HCT116 (cell line): ENCODE data around the gene SNRNP27. TPM values are rescaled to one million over a fixed set of nuclear protein-coding genes. Genes with fewer than 3 reads are reported as not detected.
A peak's percentile ranks its signal among the peaks of the same experiment; 100 is the strongest.

Source experiments
- ATAC-seq: fragments of 200-7000 bp; cut with Tn5 transposase; 2 replicates; pipeline ENCODE4 v1.9.1; 2020; ENCODE audit warnings: mild to moderate bottlenecking, moderate library complexity
- Bru-seq: library from RNA; stranded (reverse); fragments of 400-500 nt; gene quantifications from one replicate; lab custom pipeline; 2021; lab: Mats Ljungman, UMichigan
- BruChase-seq, 2 experiments: library from RNA; stranded (reverse); fragments of 400-500 nt; gene quantifications; one replicate each; lab custom pipeline; 2021; lab: Mats Ljungman, UMichigan
- BruUV-seq: library from RNA; stranded (reverse); fragments of 400-500 nt; replicated peaks from 2 replicates; lab custom pipeline; 2021; lab: Mats Ljungman, UMichigan
- CTCF ChIA-PET: fragments of 300-600 bp; sonication (Branson Sonifier 250); formaldehyde crosslinking; loops from one replicate; lab custom pipeline; 2021; ENCODE audit warnings: antibody characterized with exemption; lab: Charles Lee
- POLR2A ChIA-PET: fragments of 300-600, 350-600 bp; sonication (Branson Sonifier 250); formaldehyde crosslinking; loops from one replicate; lab custom pipeline; 2021; ENCODE audit warnings: antibody characterized with exemption; lab: Charles Lee
- RAD21 ChIA-PET, 2 experiments: fragments of 300-600 bp; sonication (Branson Sonifier 250); formaldehyde crosslinking; loops; one replicate each; lab custom pipeline; 2023; ENCODE audit warnings: low total read pairs in 2 of 2; ENCODE audit not compliant: uncharacterized antibody in 2 of 2, unreplicated experiment in 2 of 2, low non-redundant PET in 1 of 2; lab: Charles Lee
- DNase-seq: peaks from one replicate; pipeline ENCODE4 v3.0.0-alpha.2; 2010; ENCODE audit warnings: low read depth, low spot score
- H2AFZ ChIP-seq: fragments of 200-600 bp; shearing (Covaris generic), sonication (generic); 2 replicates; pipeline ENCODE4 v1.6.1; 2017; ENCODE audit warnings: low read depth, mixed run types, mixed read lengths, antibody characterized with exemption, low read length; ENCODE audit not compliant: poor library complexity, severe bottlenecking
- H3K27ac ChIP-seq: 2 replicates; pipeline ENCODE4 v1.5.1; 2012; ENCODE audit warnings: low read depth, low read length
- H3K27me3 ChIP-seq: fragments of 200-600 bp; sonication (generic); 2 replicates; pipeline ENCODE4 v1.6.1; 2016; ENCODE audit warnings: mixed run types, low read length, mixed read lengths; ENCODE audit not compliant: insufficient read depth
- H3K36me3 ChIP-seq, 2 experiments: fragments of 200-500 bp in 1 of 2; fragments of 200-600 bp in 1 of 2; sonication (Bioruptor generic) in 1 of 2; sonication (generic) in 1 of 2; 2 replicates each; pipeline versions ENCODE4 v1.5.1 to v1.6.1; 2014 to 2016; ENCODE audit warnings: low read length in 2 of 2, inconsistent platforms in 1 of 2, mixed read lengths in 1 of 2, mixed run types in 1 of 2; ENCODE audit not compliant: insufficient read depth in 2 of 2, control insufficient read depth in 1 of 2
- H3K4me1 ChIP-seq, 2 experiments: fragments of 200-600 bp in 1 of 2; sonication (generic) in 1 of 2; 2 replicates each; pipeline versions ENCODE4 v1.5.1 to v1.6.1; 2012 to 2017; ENCODE audit warnings: low read length in 2 of 2, inconsistent platforms in 1 of 2, mild to moderate bottlenecking in 1 of 2, mixed read lengths in 1 of 2, mixed run types in 1 of 2, moderate library complexity in 1 of 2; ENCODE audit not compliant: insufficient read depth in 2 of 2, control insufficient read depth in 1 of 2
- H3K4me2 ChIP-seq: fragments of 200-600 bp; sonication (generic); 2 replicates; pipeline ENCODE4 v1.6.1; 2017; ENCODE audit warnings: mixed run types, low read length, mixed read lengths
- H3K4me3 ChIP-seq, 2 experiments: fragments of 200-600 bp in 1 of 2; sonication (generic) in 1 of 2; replicated peaks in 1 of 2; 2 replicates each; pipeline ENCODE4 v1.5.1; 2011 to 2016; ENCODE audit warnings: low read length in 2 of 2, control low read depth in 1 of 2, low read depth in 1 of 2, mild to moderate bottlenecking in 1 of 2, mixed read lengths in 1 of 2, mixed run types in 1 of 2
- H3K79me2 ChIP-seq: fragments of 200-600 bp; sonication (generic); 2 replicates; pipeline ENCODE4 v1.6.1; 2017; ENCODE audit warnings: mild to moderate bottlenecking, mixed run types, low read length, moderate library complexity, mixed read lengths; ENCODE audit not compliant: insufficient read depth
- H3K9ac ChIP-seq: fragments of 200-600 bp; sonication (generic); 2 replicates; pipeline ENCODE4 v1.6.1; 2016; ENCODE audit warnings: low read length, mixed read lengths
- H3K9me2 ChIP-seq: fragments of 200-600 bp; sonication (generic), shearing (Covaris generic); 2 replicates; pipeline ENCODE4 v1.6.1; 2017; ENCODE audit warnings: mixed run types, mild to moderate bottlenecking, moderate library complexity; ENCODE audit not compliant: insufficient read depth
- H3K9me3 ChIP-seq, 2 experiments: fragments of 200-500 bp in 1 of 2; fragments of 200-600 bp in 1 of 2; sonication (Bioruptor generic) in 1 of 2; sonication (generic) in 1 of 2; 2 replicates each; pipeline ENCODE4 v1.6.1; 2014 to 2017; ENCODE audit warnings: low read length in 2 of 2, mixed read lengths in 2 of 2, inconsistent platforms in 1 of 2, low read depth in 1 of 2, mild to moderate bottlenecking in 1 of 2, mixed run types in 1 of 2, moderate library complexity in 1 of 2; ENCODE audit not compliant: control insufficient read depth in 1 of 2, insufficient read depth in 1 of 2
- H4K20me1 ChIP-seq: fragments of 200-600 bp; sonication (generic), shearing (Covaris generic); 2 replicates; pipeline ENCODE4 v1.6.1; 2017; ENCODE audit warnings: mixed run types, mild to moderate bottlenecking, moderate library complexity; ENCODE audit not compliant: insufficient read depth
- CBX3 ChIP-seq: IDR thresholded peaks from 2 replicates; pipeline ENCODE4 v1.6.1; 2012; ENCODE audit warnings: low read depth
- ELF1 ChIP-seq: IDR thresholded peaks from 2 replicates; pipeline ENCODE4 v1.6.1; 2012; ENCODE audit warnings: low read depth, borderline replicate concordance
- POLR2A ChIP-seq: IDR thresholded peaks from 2 replicates; pipeline ENCODE4 v1.7.0; 2011; ENCODE audit warnings: borderline replicate concordance; ENCODE audit not compliant: insufficient read depth, insufficient read length; ENCODE audit errors: extremely low read depth
- POLR2AphosphoS5 ChIP-seq: IDR thresholded peaks from 2 replicates; pipeline ENCODE4 v1.6.1; 2011; ENCODE audit warnings: mild to moderate bottlenecking, low read depth, low read length, moderate library complexity
- RAD21 ChIP-seq: IDR thresholded peaks from 2 replicates; pipeline ENCODE4 v1.6.1; 2012; ENCODE audit warnings: low read depth, mild to moderate bottlenecking
- SP1 ChIP-seq: IDR thresholded peaks from 2 replicates; pipeline ENCODE4 v1.6.1; 2012; ENCODE audit warnings: low read depth
- SRF ChIP-seq: IDR thresholded peaks from 2 replicates; pipeline ENCODE4 v1.6.1; 2012; ENCODE audit warnings: low read depth
- YY1 ChIP-seq: IDR thresholded peaks from 2 replicates; pipeline ENCODE4 v1.6.1; 2011; ENCODE audit warnings: low read length, low read depth, moderate library complexity, mild to moderate bottlenecking; ENCODE audit not compliant: insufficient replicate concordance; ENCODE audit errors: extremely low read depth
- ZFX ChIP-seq: fragments of 450-650 bp; IDR thresholded peaks from 2 replicates; pipeline ENCODE4 v1.6.1; 2017
- intact Hi-C: fragments of 100-400 bp; cut with micrococcal nuclease; formaldehyde crosslinking; loops from 2 replicates; pipeline ENCODE4 v1.10.0; 2022
- long read RNA-seq: library from polyadenylated mRNA; unstranded; transcript quantifications from one replicate; pipeline ENCODE4 v2.0.0, GENCODE V29; 2021; ENCODE audit not compliant: unreplicated experiment
- polyA plus RNA-seq: library from polyadenylated mRNA; unstranded; fragments of >200 nt; gene quantifications from 2 replicates; pipeline ENCODE4 v1.2.1, GENCODE V29; 2012; ENCODE audit warnings: missing spikeins
- total RNA-seq: library from RNA; stranded (reverse); gene quantifications from one replicate; pipeline ENCODE4 v1.2.1, GENCODE V29; 2021; ENCODE audit not compliant: unreplicated experiment
- TF ChIP-seq, protein P1 (sequence below): IDR thresholded peaks from 2 replicates; pipeline ENCODE4 v1.6.1; 2012; ENCODE audit warnings: low read depth

The SNRNP27 gene, protein sequence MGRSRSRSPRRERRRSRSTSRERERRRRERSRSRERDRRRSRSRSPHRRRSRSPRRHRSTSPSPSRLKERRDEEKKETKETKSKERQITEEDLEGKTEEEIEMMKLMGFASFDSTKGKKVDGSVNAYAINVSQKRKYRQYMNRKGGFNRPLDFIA
- total RNA-seq (44.4 TPM), Bru-seq, nascent RNA (percentile 83 among the genes with signal in this experiment), BruChase-seq, experiment 1, labeled RNA remaining after a 6-hour chase (percentile 89 among the genes with signal in this experiment), BruChase-seq, experiment 2, labeled RNA remaining after a 2-hour chase (percentile 80 among the genes with signal in this experiment)
- polyA plus RNA-seq: 25.6 and 27.5 TPM in 2 replicates
- long read RNA-seq, transcript SNRNP27-201 (6 exons, 1,802 nt): major isoform, 42 of 47 reads
- long read RNA-seq, partial matches to known transcripts: 2 of 47 reads
- long read RNA-seq, other reads (novel, unspliced or antisense): 0 of 47 reads

DNA sequence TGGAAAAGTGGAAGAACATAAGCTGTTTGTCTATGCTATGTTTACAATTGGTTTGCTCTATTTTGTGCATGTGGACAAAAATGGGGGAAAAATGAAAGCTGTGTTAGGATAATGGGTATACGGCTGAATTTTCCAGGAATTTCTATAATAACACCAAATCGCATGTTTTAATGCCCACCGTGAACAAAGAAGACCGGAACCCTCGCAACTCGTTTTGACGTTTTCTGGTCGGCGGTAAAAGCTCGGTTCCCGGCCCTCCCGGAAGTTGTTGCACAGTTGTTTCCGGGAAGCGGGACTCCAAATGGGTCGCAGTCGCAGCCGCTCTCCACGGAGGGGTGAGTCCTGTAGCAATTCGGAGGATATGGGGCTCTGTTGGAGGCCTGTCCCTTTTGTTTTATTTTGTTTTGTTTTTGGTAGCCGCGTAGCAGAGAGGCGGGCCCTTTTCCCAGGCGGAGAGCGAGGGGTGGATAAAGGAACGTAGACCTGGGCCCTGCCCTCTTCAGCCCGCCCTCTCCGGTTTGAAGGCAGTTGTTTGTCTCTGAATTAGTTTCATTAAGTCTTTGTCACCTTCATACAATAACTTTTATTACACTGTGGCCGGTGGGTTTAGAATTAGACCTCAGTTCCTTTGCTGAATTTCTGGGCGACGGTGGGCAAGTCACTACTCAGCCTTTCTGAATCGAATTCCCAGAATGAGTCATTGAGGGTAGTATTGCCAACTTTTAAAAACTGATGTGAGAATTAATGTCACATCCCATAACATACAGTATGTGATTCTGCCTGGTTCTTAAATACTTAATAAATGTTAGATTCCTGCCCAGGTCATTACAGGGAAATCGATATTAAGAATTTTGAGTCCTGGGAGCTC is at the start of gene SNRNP27:
SNRNP27 (plus strand) TSS at position 273 of the 868 bp plus-strand sequence; CDS start at position 302, 29 bp downstream.
- Histone ChIP-seq H3K4me2 (peak within 1 kb of the TSS; percentile 80), H3K4me1 (peaks cover 10 to 12% of the 10 kb centered on the region in 2 experiments), H3K4me3 (peak within 1 kb of the TSS; percentile 71 to 89), H3K27me3 (no peaks in the 10 kb centered on the region), H4K20me1 (no peaks in the 10 kb centered on the region), H3K9me2 (no peaks in the 10 kb centered on the region), H3K79me2 (peaks cover 27% of the 10 kb centered on the region), H3K27ac (peak within 1 kb of the TSS; percentile 63), H3K36me3 (peaks cover 3 to 19% of the 10 kb centered on the region in 2 experiments; a peak in 3 of 4 replicates), H2AFZ (peak within 1 kb of the TSS; percentile 99), H3K9me3 (no peaks in the 10 kb centered on the region), H3K9ac (peak within 1 kb of the TSS; percentile 76)
- peak; percentile 90 for ATAC-seq
- POLR2A ChIA-PET: interaction anchor here (0.9 to 1.0 kb wide), 2 partner anchors 20 to 21 kb away, joined by 3 to 4 read pairs; partner anchors contain the start of gene MXD1
- RAD21 ChIA-PET: interaction anchor here (0.7 to 1.3 kb wide), 2 partner anchors 169 kb away, joined by 3 to 4 read pairs; no protein-coding TSS in a partner anchor
- DNase-seq: peak; percentile 67
- TF ChIP-seq CBX3 (no peak), ZFX (peak; percentile 80), SRF (peak; percentile 42), ELF1 (peak; percentile 36; the same call in 1 of the 2 replicates), POLR2A (no peak), RAD21 (0 out of 2 replicates have a peak, but pooled peaks have one; percentile 1), POLR2AphosphoS5 (peak; percentile 85), SP1 (peak; percentile 74), YY1 (peak; percentile 82)
- TF ChIP-seq, protein P1, sequence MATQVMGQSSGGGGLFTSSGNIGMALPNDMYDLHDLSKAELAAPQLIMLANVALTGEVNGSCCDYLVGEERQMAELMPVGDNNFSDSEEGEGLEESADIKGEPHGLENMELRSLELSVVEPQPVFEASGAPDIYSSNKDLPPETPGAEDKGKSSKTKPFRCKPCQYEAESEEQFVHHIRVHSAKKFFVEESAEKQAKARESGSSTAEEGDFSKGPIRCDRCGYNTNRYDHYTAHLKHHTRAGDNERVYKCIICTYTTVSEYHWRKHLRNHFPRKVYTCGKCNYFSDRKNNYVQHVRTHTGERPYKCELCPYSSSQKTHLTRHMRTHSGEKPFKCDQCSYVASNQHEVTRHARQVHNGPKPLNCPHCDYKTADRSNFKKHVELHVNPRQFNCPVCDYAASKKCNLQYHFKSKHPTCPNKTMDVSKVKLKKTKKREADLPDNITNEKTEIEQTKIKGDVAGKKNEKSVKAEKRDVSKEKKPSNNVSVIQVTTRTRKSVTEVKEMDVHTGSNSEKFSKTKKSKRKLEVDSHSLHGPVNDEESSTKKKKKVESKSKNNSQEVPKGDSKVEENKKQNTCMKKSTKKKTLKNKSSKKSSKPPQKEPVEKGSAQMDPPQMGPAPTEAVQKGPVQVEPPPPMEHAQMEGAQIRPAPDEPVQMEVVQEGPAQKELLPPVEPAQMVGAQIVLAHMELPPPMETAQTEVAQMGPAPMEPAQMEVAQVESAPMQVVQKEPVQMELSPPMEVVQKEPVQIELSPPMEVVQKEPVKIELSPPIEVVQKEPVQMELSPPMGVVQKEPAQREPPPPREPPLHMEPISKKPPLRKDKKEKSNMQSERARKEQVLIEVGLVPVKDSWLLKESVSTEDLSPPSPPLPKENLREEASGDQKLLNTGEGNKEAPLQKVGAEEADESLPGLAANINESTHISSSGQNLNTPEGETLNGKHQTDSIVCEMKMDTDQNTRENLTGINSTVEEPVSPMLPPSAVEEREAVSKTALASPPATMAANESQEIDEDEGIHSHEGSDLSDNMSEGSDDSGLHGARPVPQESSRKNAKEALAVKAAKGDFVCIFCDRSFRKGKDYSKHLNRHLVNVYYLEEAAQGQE: no peak
- intact Hi-C loops: loop anchor here (2.0 kb wide), 1 partner anchor 169 kb away; no protein-coding TSS in a partner anchor
- CTCF ChIA-PET: interaction anchor here (2.8 kb wide), 1 partner anchor 169 kb away, joined by 18 read pairs; no protein-coding TSS in a partner anchor
- TSS peak; percentile 71 for BruUV-seq
